Dendritic cell treated with granulocyte-macrophage colony-stimulating factor and Interleukin-4, amounts not matched to agents 40 ng/mL and 50 ng/mL, for 4 days (primary cell): ENCODE data around the gene GAPVD1.

Source experiments
- H3K27ac Mint-ChIP-seq: one replicate; pipeline ENCODE4 v1.8.0; 2022; ENCODE audit warnings: mild to moderate bottlenecking, mixed read lengths
- H3K27me3 Mint-ChIP-seq: one replicate; pipeline ENCODE4 v1.8.0; 2022; ENCODE audit warnings: mild to moderate bottlenecking, mixed read lengths
- H3K36me3 Mint-ChIP-seq: one replicate; pipeline ENCODE4 v1.8.0; 2022; ENCODE audit warnings: low read depth, mixed read lengths
- H3K4me1 Mint-ChIP-seq: one replicate; pipeline ENCODE4 v1.8.0; 2022; ENCODE audit warnings: low read depth, mixed read lengths
- H3K4me3 Mint-ChIP-seq: one replicate; pipeline ENCODE4 v1.8.0; 2022; ENCODE audit warnings: mild to moderate bottlenecking, moderate library complexity, mixed read lengths
- H3K9me3 Mint-ChIP-seq: one replicate; pipeline ENCODE4 v1.8.0; 2022; ENCODE audit warnings: mixed read lengths
- intact Hi-C: fragments of 100-400 bp; cut with micrococcal nuclease; formaldehyde crosslinking; loops from one replicate; pipeline ENCODE4 v1.15.0; 2022

Gene GAPVD1

DNA sequence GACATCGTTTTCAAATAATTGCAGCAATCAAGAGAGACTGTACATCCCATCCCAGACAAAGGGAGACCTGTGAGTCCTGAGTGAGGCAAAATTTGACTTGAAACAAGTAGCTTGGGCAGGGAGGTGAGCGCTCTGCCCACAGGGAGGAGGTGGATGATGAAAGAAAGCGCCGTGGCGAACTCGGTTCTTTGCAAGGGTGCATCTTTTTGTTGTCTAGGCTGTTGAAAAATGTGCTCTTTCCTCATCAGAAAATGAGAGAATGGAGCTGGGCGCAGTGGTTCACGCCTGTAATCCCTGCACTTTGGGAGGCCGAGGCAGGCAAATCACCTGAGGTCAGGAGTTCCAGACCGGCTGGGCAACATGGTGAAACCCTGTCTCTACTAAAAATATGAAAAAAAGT, 150.5 kb downstream of the GAPVD1 start:
- Mint-ChIP-seq H3K36me3 (no peaks in the 10 kb centered on the region), H3K27me3 (peaks cover 43% of the 10 kb centered on the region), H3K27ac (no peak overlapping the region), H3K4me3 (no peak overlapping the region), H3K4me1 (peaks cover 20% of the 10 kb centered on the region), H3K9me3 (peaks cover 5% of the 10 kb centered on the region)
- intact Hi-C loops: no loop called here

DNA sequence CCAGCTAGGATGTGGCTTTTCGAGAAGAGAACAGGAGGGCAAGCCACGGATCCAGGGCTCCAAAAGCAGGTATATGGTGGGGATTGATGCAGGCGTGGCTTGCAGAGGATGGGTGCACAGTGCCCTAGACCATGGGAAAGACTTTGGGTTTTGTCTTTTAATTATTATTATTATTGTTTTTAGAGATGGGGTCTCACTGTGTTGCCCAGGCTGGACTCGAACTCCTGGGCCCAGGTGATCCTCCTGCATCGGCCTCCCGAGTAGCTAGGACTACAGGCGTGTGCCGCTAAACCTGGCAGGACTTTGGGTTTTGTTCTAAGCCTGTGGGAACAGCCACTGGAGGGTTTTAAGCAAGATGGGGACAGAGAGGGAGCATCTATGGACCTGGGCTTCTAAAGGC, 152.0 kb downstream of the GAPVD1 start:
- H3K4me1 Mint-ChIP-seq: peaks cover 14% of the 10 kb centered on the region
- no peak overlapping the region for H3K27ac Mint-ChIP-seq

DNA sequence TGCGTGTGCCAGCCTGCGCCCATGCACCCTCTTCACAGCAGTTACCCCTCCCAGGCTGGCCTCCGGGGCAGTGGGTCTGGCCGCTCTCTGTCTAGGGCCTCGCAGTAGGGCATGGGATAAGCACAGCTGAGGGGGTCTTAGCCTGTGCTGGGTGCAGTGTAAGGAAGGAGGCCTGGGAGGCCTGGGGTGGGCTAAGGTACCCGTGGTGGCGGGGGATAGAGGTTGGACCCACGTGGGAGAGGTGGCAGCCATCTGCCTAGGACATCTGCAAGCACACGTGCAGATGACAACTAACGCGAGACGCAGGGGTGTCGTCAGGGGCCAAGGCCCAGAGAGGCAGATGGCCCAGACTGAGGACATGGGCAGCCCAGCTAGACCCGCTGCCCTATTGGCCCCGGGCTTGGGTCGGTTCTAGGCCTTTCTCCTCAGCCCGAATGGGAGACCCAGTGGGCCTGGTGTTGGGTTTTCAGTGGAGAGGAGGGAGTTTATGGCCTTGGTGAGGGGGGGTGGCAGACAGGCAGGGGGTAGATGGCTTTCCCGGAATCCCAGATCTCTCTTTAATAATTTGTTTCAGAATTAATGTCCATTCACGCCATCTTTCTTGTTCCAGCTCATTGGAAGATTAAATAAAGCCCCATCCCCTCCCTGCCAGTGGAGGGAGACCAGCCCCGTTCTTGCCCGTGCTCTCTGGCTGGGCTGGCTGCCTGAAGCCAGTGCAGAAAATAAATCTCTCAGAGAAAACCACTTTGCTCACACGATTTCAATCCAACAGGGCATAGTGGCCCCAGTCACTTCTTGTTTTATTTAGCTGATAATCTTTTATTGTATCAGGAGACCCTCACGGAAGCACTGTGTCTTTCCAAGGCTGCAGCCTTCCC, 154.2 kb downstream of the GAPVD1 start:
- Mint-ChIP-seq H3K9me3 (no peaks in the 10 kb centered on the region), H3K27me3 (peaks cover 6% of the 10 kb centered on the region), H3K4me1 (no peaks in the 10 kb centered on the region), H3K4me3 (no peak overlapping the region), H3K36me3 (no peaks in the 10 kb centered on the region), H3K27ac (no peak overlapping the region)
- intact Hi-C loops: no loop called here

More for the DNA sequence above, 152.0 kb downstream of the GAPVD1 start:
- Mint-ChIP-seq H3K4me3 (no peak overlapping the region), H3K27me3 (peaks cover 29% of the 10 kb centered on the region), H3K36me3 (no peaks in the 10 kb centered on the region), H3K9me3 (peaks cover 5% of the 10 kb centered on the region)
- intact Hi-C loops: no loop called here

DNA sequence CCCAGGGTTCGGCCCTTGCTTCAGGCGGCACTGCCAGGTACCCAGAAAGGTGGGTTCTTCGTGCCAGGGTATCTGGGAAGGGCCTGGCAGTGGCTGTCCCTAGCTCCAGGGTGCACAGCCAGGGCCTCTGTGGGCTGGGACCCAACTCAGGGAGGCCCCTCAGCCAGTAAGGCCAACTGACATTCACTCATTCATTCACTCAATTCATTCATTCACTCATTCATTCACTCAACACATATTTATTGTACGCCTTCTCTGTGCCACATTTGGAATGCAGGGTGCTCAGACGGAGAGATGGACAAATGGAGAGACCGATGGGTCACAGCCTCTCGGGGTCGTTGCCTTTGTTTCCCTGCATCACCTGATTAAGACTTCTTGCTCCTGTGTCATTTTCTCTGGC, 154.9 kb downstream of the GAPVD1 start:
- intact Hi-C loops: no loop called here
- peaks cover under 1% of the 10 kb centered on the region for H3K27me3 Mint-ChIP-seq
- H3K27ac Mint-ChIP-seq: no peak overlapping the region
- H3K4me1 Mint-ChIP-seq: no peaks in the 10 kb centered on the region
- H3K36me3 Mint-ChIP-seq: no peaks in the 10 kb centered on the region
- H3K9me3 Mint-ChIP-seq: no peaks in the 10 kb centered on the region
- no peak overlapping the region for H3K4me3 Mint-ChIP-seq
